HG03097 (cell line): ENCODE data around the gene TRMT112.
A peak's percentile ranks its signal among the peaks of the same experiment; 100 is the strongest.
"Not testable (repeated sequence)": the region's sequence is repeated elsewhere in the genome, so short reads cannot be mapped to it uniquely, and the experiment has no call there.

Experiments used
- ATAC-seq: cut with Tn5 transposase; IDR thresholded peaks from one replicate; pipeline ENCODE4 v1.9.1; 2021; ENCODE audit not compliant: unreplicated experiment, low FRiP score

Gene TRMT112

GRCh38 chr11:64314805-64315561 lies 2.4 kb downstream of the TRMT112 start:
- no peak for ATAC-seq

- no peak for ATAC-seq
These were observed 3.1 kb downstream of the TRMT112 start for GRCh38 chr11:64314146-64314804.

- ATAC-seq, result no peak
These were observed 3.7 kb downstream of the TRMT112 start for GRCh38 chr11:64313491-64314145.

GRCh38 chr11:64312947-64313346 lies 4.4 kb downstream of the TRMT112 start:
- ATAC-seq, result no peak

- ATAC-seq, result not testable (repeated sequence)
These were observed 9.6 kb downstream of the TRMT112 start for GRCh38 chr11:64307795-64308194.

GRCh38 chr11:64306876-64307622 lies 10.3 kb downstream of the TRMT112 start:
- ATAC-seq, result no peak

GRCh38 chr11:64306563-64306875 lies 10.8 kb downstream of the TRMT112 start:
- ATAC-seq, result no peak

GRCh38 chr11:64305691-64306562 lies 11.4 kb downstream of the TRMT112 start:
- peak; percentile 32 for ATAC-seq

GRCh38 chr11:64305075-64305690 lies 12.2 kb downstream of the TRMT112 start, which contains the start of gene ESRRA:
ESRRA (plus strand) TSS chr11:64305524; CDS start chr11:64307180, 1,656 bp downstream.
- peak; percentile 71 for ATAC-seq

GRCh38 chr11:64304316-64305072 lies 12.9 kb downstream of the TRMT112 start:
- ATAC-seq, result peak; percentile 22

- no peak for ATAC-seq
These were observed 13.4 kb downstream of the TRMT112 start for GRCh38 chr11:64304032-64304315.

- ATAC-seq, result no peak
These were observed 14.0 kb downstream of the TRMT112 start for GRCh38 chr11:64303109-64304031.

- no peak for ATAC-seq
These were observed 17.3 kb downstream of the TRMT112 start, which contains the start of gene CATSPERZ for GRCh38 chr11:64299847-64300648. CATSPERZ (plus strand) TSS chr11:64300358; CDS start chr11:64300411, 53 bp downstream.

GRCh38 chr11:64298966-64299846 lies 18.2 kb downstream of the TRMT112 start:
- no peak for ATAC-seq

- no peak for ATAC-seq
These were observed 19.5 kb downstream of the TRMT112 start for GRCh38 chr11:64297699-64298358.
